ENCODE results near the gene CALR3.

Gene CALR3

DNA sequence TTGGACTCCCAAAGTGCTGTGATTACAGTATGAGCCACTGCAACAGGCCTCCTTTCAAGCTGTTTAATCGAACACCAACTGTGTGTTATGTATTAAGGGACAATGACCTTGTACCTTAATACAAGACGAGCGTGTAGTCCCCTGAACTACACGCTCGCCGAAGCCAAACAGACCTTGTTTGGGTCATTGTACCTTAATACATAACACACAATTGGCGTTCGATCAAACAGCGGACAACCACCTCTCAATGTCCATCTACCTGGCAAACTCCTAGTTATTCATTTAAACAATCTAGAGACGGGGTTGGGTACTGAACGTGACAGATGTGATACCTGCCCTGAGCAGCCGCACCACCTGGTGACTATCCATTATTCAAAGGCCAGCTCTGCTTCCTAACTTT lies 45.0 kb upstream of the CALR3 start:
- Histone ChIP-seq H3F3A (ENCODE audit: insufficient read depth) (peaks cover 21% of the 10 kb centered on the region), H3K27ac (ENCODE audit: low read depth, low read length) (no peak overlapping the region), H3K79me2 (ENCODE audit: insufficient read depth, low read length) (peaks cover 90% of the 10 kb centered on the region), H3K4me3 (ENCODE audit: insufficient read depth, low read length, poor library complexity, severe bottlenecking) (peak overlapping the region; percentile 92), H2AFZ (ENCODE audit: low read depth, low read length, severe bottlenecking) (no peak overlapping the region), H3K9me3 (ENCODE audit: insufficient read depth, low read length) (no peaks in the 10 kb centered on the region), H3K9ac (ENCODE audit: low read length) (peak overlapping the region; percentile 89), H3K27me3 (ENCODE audit: low read length) (no peaks in the 10 kb centered on the region), H3K4me2 (ENCODE audit: low read depth, low read length, poor library complexity, severe bottlenecking) (peak overlapping the region; percentile 81), H4K20me1 (ENCODE audit: low read depth, low read length) (peaks cover 15% of the 10 kb centered on the region; the same call in 1 of the 2 replicates), H3K36me3 (ENCODE audit: low read length) (peaks cover 6% of the 10 kb centered on the region), H3K9me2 (replicated peaks; ENCODE audit: insufficient read depth, low read length) (no peaks in the 10 kb centered on the region)
- no peak for TF ChIP-seq EZH2phosphoT487 (conservative IDR thresholded peaks at IDR 0.05; ENCODE audit: low read length)
- TF ChIP-seq, protein P1, sequence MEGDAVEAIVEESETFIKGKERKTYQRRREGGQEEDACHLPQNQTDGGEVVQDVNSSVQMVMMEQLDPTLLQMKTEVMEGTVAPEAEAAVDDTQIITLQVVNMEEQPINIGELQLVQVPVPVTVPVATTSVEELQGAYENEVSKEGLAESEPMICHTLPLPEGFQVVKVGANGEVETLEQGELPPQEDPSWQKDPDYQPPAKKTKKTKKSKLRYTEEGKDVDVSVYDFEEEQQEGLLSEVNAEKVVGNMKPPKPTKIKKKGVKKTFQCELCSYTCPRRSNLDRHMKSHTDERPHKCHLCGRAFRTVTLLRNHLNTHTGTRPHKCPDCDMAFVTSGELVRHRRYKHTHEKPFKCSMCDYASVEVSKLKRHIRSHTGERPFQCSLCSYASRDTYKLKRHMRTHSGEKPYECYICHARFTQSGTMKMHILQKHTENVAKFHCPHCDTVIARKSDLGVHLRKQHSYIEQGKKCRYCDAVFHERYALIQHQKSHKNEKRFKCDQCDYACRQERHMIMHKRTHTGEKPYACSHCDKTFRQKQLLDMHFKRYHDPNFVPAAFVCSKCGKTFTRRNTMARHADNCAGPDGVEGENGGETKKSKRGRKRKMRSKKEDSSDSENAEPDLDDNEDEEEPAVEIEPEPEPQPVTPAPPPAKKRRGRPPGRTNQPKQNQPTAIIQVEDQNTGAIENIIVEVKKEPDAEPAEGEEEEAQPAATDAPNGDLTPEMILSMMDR (IDR thresholded peaks at IDR 0.05; ENCODE audit: insufficient read depth, low read length, poor library complexity, severe bottlenecking): no peak

GRCh38 chr19:16537111-16537510 lies 41.1 kb upstream of the CALR3 start:
- no peak overlapping the region for H3K4me2 ChIP-seq (ENCODE audit: low read depth, low read length, poor library complexity, severe bottlenecking)
- peaks cover 15% of the 10 kb centered on the region; the same call in 1 of the 2 replicates for H4K20me1 ChIP-seq (ENCODE audit: low read depth, low read length)
- no peak overlapping the region for H3K27ac ChIP-seq (ENCODE audit: low read depth, low read length)
- no peaks in the 10 kb centered on the region for H3K9me3 ChIP-seq (ENCODE audit: insufficient read depth, low read length)
- peaks cover 6% of the 10 kb centered on the region for H3K36me3 ChIP-seq (ENCODE audit: low read length)
- no peaks in the 10 kb centered on the region for H3K9me2 ChIP-seq (replicated peaks; ENCODE audit: insufficient read depth, low read length)
- no peak for TF ChIP-seq EZH2phosphoT487 (conservative IDR thresholded peaks at IDR 0.05; ENCODE audit: low read length)
- TF ChIP-seq, protein P1 (IDR thresholded peaks at IDR 0.05; ENCODE audit: insufficient read depth, low read length, poor library complexity, severe bottlenecking): no peak
- H2AFZ ChIP-seq (ENCODE audit: low read depth, low read length, severe bottlenecking): no peak overlapping the region
- H3K4me3 ChIP-seq (ENCODE audit: insufficient read depth, low read length, poor library complexity, severe bottlenecking): no peak overlapping the region
- H3K9ac ChIP-seq (ENCODE audit: low read length): no peak overlapping the region
- no peaks in the 10 kb centered on the region for H3K27me3 ChIP-seq (ENCODE audit: low read length)
- peaks cover 65% of the 10 kb centered on the region for H3K79me2 ChIP-seq (ENCODE audit: insufficient read depth, low read length)
- H3F3A ChIP-seq (ENCODE audit: insufficient read depth): no peaks in the 10 kb centered on the region

GRCh38 chr19:16536130-16536529 lies 40.2 kb upstream of the CALR3 start:
- H4K20me1 ChIP-seq (ENCODE audit: low read depth, low read length): peaks cover 13% of the 10 kb centered on the region; the same call in 1 of the 2 replicates
- H2AFZ ChIP-seq (ENCODE audit: low read depth, low read length, severe bottlenecking): no peak overlapping the region
- no peak overlapping the region for H3K4me3 ChIP-seq (ENCODE audit: insufficient read depth, low read length, poor library complexity, severe bottlenecking)
- no peak overlapping the region for H3K4me2 ChIP-seq (ENCODE audit: low read depth, low read length, poor library complexity, severe bottlenecking)
- no peaks in the 10 kb centered on the region for H3F3A ChIP-seq (ENCODE audit: insufficient read depth)
- H3K9ac ChIP-seq (ENCODE audit: low read length): no peak overlapping the region
- H3K79me2 ChIP-seq (ENCODE audit: insufficient read depth, low read length): peaks cover 55% of the 10 kb centered on the region
- H3K27me3 ChIP-seq (ENCODE audit: low read length): no peaks in the 10 kb centered on the region
- H3K9me3 ChIP-seq (ENCODE audit: insufficient read depth, low read length): no peaks in the 10 kb centered on the region
- TF ChIP-seq EZH2phosphoT487 (conservative IDR thresholded peaks at IDR 0.05; ENCODE audit: low read length): no peak
- TF ChIP-seq, protein P1 (IDR thresholded peaks at IDR 0.05; ENCODE audit: insufficient read depth, low read length, poor library complexity, severe bottlenecking): no peak
- no peaks in the 10 kb centered on the region for H3K9me2 ChIP-seq (replicated peaks; ENCODE audit: insufficient read depth, low read length)
- H3K27ac ChIP-seq (ENCODE audit: low read depth, low read length): no peak overlapping the region
- H3K36me3 ChIP-seq (ENCODE audit: low read length): peaks cover 6% of the 10 kb centered on the region

Data from SU-DHL-6 (cell line).